OCI-LY7 (cell line): Measurements from ENCODE around the gene PTPRCAP. TPM values are rescaled to one million over a fixed set of nuclear protein-coding genes. Genes with fewer than 3 reads are reported as not detected.
A peak's percentile ranks its signal among the peaks of the same experiment; 100 is the strongest.
"Not testable (repeated sequence)": the region's sequence is repeated elsewhere in the genome, so short reads cannot be mapped to it uniquely, and the experiment has no call there.

Experiments
- BruUV-seq: library from RNA; stranded (reverse); fragments of 400-500 nt; replicated peaks from 2 replicates; lab custom pipeline; 2021; lab: Mats Ljungman, UMichigan
- CTCF ChIA-PET: fragments of 300-600 bp; sonication (Branson Sonifier 250); formaldehyde crosslinking; loops from one replicate; lab custom pipeline; 2022; ENCODE audit warnings: antibody characterized with exemption; ENCODE audit not compliant: unreplicated experiment; lab: Charles Lee
- POLR2A ChIA-PET: fragments of 300-600 bp; sonication (Branson Sonifier 250); formaldehyde crosslinking; loops from one replicate; lab custom pipeline; 2022; ENCODE audit warnings: antibody characterized with exemption; lab: Charles Lee
- DNase-seq: peaks from one replicate; pipeline ENCODE4 v3.0.0-alpha.2; 2015; ENCODE audit warnings: low spot score
- H2AFZ ChIP-seq: fragments of 200-600 bp; sonication (generic), shearing (Covaris generic); 2 replicates; pipeline ENCODE4 v1.6.1; 2014; ENCODE audit warnings: mild to moderate bottlenecking, antibody characterized with exemption, low read length, moderate library complexity
- H3K27ac ChIP-seq: fragments of 200-600 bp; sonication (generic); 2 replicates; pipeline ENCODE4 v1.5.1; 2014; ENCODE audit warnings: mixed run types, low read depth, mild to moderate bottlenecking, moderate library complexity, low read length, inconsistent platforms; ENCODE audit not compliant: poor library complexity, severe bottlenecking
- H3K36me3 ChIP-seq: fragments of 200-600 bp; sonication (generic); 2 replicates; pipeline ENCODE4 v1.6.1; 2014; ENCODE audit warnings: mild to moderate bottlenecking, antibody characterized with exemption, low read length, moderate library complexity, mixed read lengths; ENCODE audit not compliant: insufficient read depth
- H3K4me1 ChIP-seq: fragments of 200-600 bp; sonication (generic); 2 replicates; pipeline ENCODE4 v1.5.1; 2014; ENCODE audit warnings: mild to moderate bottlenecking, low read length; ENCODE audit not compliant: insufficient read depth, poor library complexity, severe bottlenecking
- H3K4me2 ChIP-seq: fragments of 200-600 bp; sonication (generic); 2 replicates; pipeline ENCODE4 v1.6.1; 2014; ENCODE audit warnings: mild to moderate bottlenecking, low read length
- H3K4me3 ChIP-seq: fragments of 200-600 bp; sonication (generic); 2 replicates; pipeline ENCODE4 v1.5.1; 2014; ENCODE audit warnings: mild to moderate bottlenecking, low read depth, low read length; ENCODE audit not compliant: poor library complexity, severe bottlenecking
- H3K79me2 ChIP-seq: fragments of 200-600 bp; sonication (generic); 2 replicates; pipeline ENCODE4 v1.6.1; 2016; ENCODE audit warnings: low read depth, mild to moderate bottlenecking, low read length, moderate library complexity, mixed read lengths; ENCODE audit not compliant: insufficient read depth
- H3K9me2 ChIP-seq: fragments of 200-600 bp; sonication (generic); 2 replicates; pipeline ENCODE4 v1.6.1; 2016; ENCODE audit warnings: mild to moderate bottlenecking, low read length, mixed read lengths; ENCODE audit not compliant: insufficient read depth
- H3K9me3 ChIP-seq: fragments of 200-600 bp; sonication (generic); 2 replicates; pipeline ENCODE4 v1.6.1; 2014; ENCODE audit warnings: mild to moderate bottlenecking, mixed run types, low read length, mixed read lengths
- H4K20me1 ChIP-seq: fragments of 200-600 bp; sonication (generic); 2 replicates; pipeline ENCODE4 v1.6.1; 2014; ENCODE audit warnings: mild to moderate bottlenecking, antibody characterized with exemption, low read length, moderate library complexity, mixed read lengths; ENCODE audit not compliant: insufficient read depth
- CTCF ChIP-seq: fragments of 200-600 bp; sonication (generic); conservative IDR thresholded peaks from 2 replicates; pipeline ENCODE4 v1.5.1; 2014; ENCODE audit warnings: mild to moderate bottlenecking, antibody characterized with exemption, low read length, moderate library complexity, mixed read lengths
- EZH2phosphoT487 ChIP-seq: fragments of 200-600 bp; sonication (generic); IDR thresholded peaks from 2 replicates; pipeline ENCODE4 v1.6.1; 2018; ENCODE audit warnings: low read depth, borderline replicate concordance, mild to moderate bottlenecking, mixed run types, antibody characterized with exemption, low read length, moderate library complexity, mixed read lengths
- intact Hi-C: fragments of 100-400 bp; cut with micrococcal nuclease; formaldehyde crosslinking; loops from one replicate; pipeline ENCODE4 v1.10.0; 2022; ENCODE audit not compliant: unreplicated experiment
- total RNA-seq, 2 experiments: library from RNA; depleted of rRNA in 1 of 2; stranded (reverse); fragments of >200 nt in 1 of 2; shearing (Covaris generic) in 1 of 2; gene quantifications; 2 replicates each; pipeline ENCODE4 v1.2.3, GENCODE V29; 2014 to 2022

PTPRCAP gene
- total RNA-seq, 2 experiments from 2014 or later: 129 to 212 TPM

GRCh38 chr11:67429038-67429668 is 8.3 kb downstream of the PTPRCAP start:
- H3K9me3 ChIP-seq: no peaks in the 10 kb centered on the region
- H3K4me2 ChIP-seq: peak overlapping the region; percentile 78
- H3K4me1 ChIP-seq: peaks cover 34% of the 10 kb centered on the region
- intact Hi-C loops: no loop called here
- H3K27ac ChIP-seq: peak overlapping the region; percentile 24
- no peak overlapping the region for H2AFZ ChIP-seq
- no peak for TF ChIP-seq EZH2phosphoT487
- TF ChIP-seq CTCF: 0 out of 2 replicates have a peak, but pooled peaks have one; percentile 22
- peaks cover 34% of the 10 kb centered on the region for H3K36me3 ChIP-seq
- no TSS peak for BruUV-seq
- no peaks in the 10 kb centered on the region for H3K9me2 ChIP-seq
- peak overlapping the region; percentile 82 for H3K4me3 ChIP-seq
- H4K20me1 ChIP-seq: no peaks in the 10 kb centered on the region
- POLR2A ChIA-PET: interaction anchor here (0.6 to 1.2 kb wide), 3 partner anchors 22 to 37 kb away, joined by 3 to 4 read pairs (median 3); partner anchors contain the start of gene RAD9A
- peaks cover 16% of the 10 kb centered on the region; the same call in 1 of the 2 replicates for H3K79me2 ChIP-seq
- peak; percentile 29 for DNase-seq
- CTCF ChIA-PET: no interaction called here

- no TSS peak for BruUV-seq
- Histone ChIP-seq H3K27ac (peak within 1 kb of the TSS; percentile 46), H3K9me2 (no peaks in the 10 kb centered on the region), H3K4me2 (peak within 1 kb of the TSS; percentile 78), H3K4me3 (peak within 1 kb of the TSS; percentile 82), H4K20me1 (no peaks in the 10 kb centered on the region), H3K9me3 (no peaks in the 10 kb centered on the region), H3K4me1 (peaks cover 26% of the 10 kb centered on the region), H2AFZ (peak within 1 kb of the TSS; percentile 85), H3K79me2 (peaks cover 16% of the 10 kb centered on the region; the same call in 1 of the 2 replicates), H3K36me3 (peaks cover 26% of the 10 kb centered on the region)
- ChIA-PET CTCF (no interaction called here), POLR2A (interaction anchor here (1.0 to 1.2 kb wide), 3 partner anchors 9 to 25 kb away, joined by 3 read pairs; partner anchors contain the start of gene PTPRCAP)
- intact Hi-C loops: no loop called here
- TF ChIP-seq CTCF: no peak
- TF ChIP-seq EZH2phosphoT487: no peak
- DNase-seq: peak; percentile 99
These were observed 9.2 kb downstream of the PTPRCAP start, which contains the start of gene RPS6KB2 for GRCh38 chr11:67428052-67429001. TSS of gene RPS6KB2 (plus strand) at chr11:67428494. CDS start at chr11:67428546, 52 bp downstream.

- POLR2A ChIA-PET: interaction anchor here (1.2 kb wide), 1 partner anchor 14 kb away, joined by 3 read pairs; no protein-coding TSS in a partner anchor
- H3K27ac ChIP-seq: peak overlapping the region; percentile 46
- intact Hi-C loops, H4K20me1 ChIP-seq, CTCF ChIA-PET, H3K9me2 ChIP-seq, BruUV-seq, H3K9me3 ChIP-seq, DNase-seq: not testable (repeated sequence)
- H3K4me3 ChIP-seq: peak overlapping the region; percentile 82
- H3K4me1 ChIP-seq: peaks cover 20% of the 10 kb centered on the region
- H3K36me3 ChIP-seq: peaks cover 17% of the 10 kb centered on the region
- H2AFZ ChIP-seq: peak overlapping the region; percentile 85; the same call in 1 of the 2 replicates
- peaks cover 16% of the 10 kb centered on the region; the same call in 1 of the 2 replicates for H3K79me2 ChIP-seq
- H3K4me2 ChIP-seq: peak overlapping the region; percentile 76
These were observed 10.1 kb downstream of the PTPRCAP start for GRCh38 chr11:67427364-67427859.
